Transverse colon (tissue), 3 donors: ENCODE measurements around the gene TUG1.

Experiments used
- POLR2A ChIP-seq: fragments of 450-650 bp; IDR thresholded peaks from one replicate; pipeline ENCODE4 v1.6.1; 2016; ENCODE audit warnings: antibody characterized with exemption, mild to moderate bottlenecking, moderate library complexity
- TF ChIP-seq, protein P1 (sequence below), 5 experiments: fragments of 200-600 bp in 3 of 5; fragments of 450-650 bp in 2 of 5; sonication (generic) in 3 of 5; IDR thresholded peaks; 1 replicate in 2 of 5; 2 replicates in 3 of 5; pipeline ENCODE4 v1.5.1; 2016 to 2017; ENCODE audit warnings: antibody characterized with exemption in 5 of 5, inconsistent platforms in 3 of 5, mild to moderate bottlenecking in 2 of 5, moderate library complexity in 1 of 5

DNA sequence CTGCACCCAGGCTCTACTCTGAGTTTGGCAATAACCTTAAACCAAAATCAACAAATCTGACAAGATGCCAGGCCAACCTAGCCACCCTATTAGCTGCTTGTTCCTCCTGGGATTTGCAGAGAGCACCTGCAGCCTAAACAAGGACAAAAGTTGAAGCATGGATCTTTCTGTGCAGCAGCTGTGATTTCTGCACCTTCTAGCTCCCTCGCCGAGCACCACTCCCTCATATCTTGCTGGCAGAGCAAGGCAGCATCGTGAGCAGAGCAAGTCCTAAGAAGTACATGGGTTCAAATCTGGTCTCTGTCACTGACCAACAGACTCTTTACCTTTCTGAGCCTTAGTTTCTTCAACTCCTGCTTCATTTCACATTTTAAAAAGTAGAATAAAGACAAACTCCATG lies 38.8 kb upstream of the TUG1 start:
- no peak for TF ChIP-seq POLR2A
- TF ChIP-seq, protein P1, sequence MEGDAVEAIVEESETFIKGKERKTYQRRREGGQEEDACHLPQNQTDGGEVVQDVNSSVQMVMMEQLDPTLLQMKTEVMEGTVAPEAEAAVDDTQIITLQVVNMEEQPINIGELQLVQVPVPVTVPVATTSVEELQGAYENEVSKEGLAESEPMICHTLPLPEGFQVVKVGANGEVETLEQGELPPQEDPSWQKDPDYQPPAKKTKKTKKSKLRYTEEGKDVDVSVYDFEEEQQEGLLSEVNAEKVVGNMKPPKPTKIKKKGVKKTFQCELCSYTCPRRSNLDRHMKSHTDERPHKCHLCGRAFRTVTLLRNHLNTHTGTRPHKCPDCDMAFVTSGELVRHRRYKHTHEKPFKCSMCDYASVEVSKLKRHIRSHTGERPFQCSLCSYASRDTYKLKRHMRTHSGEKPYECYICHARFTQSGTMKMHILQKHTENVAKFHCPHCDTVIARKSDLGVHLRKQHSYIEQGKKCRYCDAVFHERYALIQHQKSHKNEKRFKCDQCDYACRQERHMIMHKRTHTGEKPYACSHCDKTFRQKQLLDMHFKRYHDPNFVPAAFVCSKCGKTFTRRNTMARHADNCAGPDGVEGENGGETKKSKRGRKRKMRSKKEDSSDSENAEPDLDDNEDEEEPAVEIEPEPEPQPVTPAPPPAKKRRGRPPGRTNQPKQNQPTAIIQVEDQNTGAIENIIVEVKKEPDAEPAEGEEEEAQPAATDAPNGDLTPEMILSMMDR (IDR thresholded peaks at IDR 0.05) = no peak
